SK-N-SH (cell line): ENCODE measurements around the gene CHRM5. TPM values are rescaled to one million over a fixed set of nuclear protein-coding genes. Genes with fewer than 3 reads are reported as not detected.

Source experiments
- CTCF ChIA-PET: fragments of 300-600, 350-600 bp; formaldehyde crosslinking; extraction: SDS; loops from one replicate; lab custom pipeline; 2021; lab: Yijun Ruan, JAX
- POLR2A ChIA-PET: fragments of 350-600 bp; sonication (Branson Sonifier 250); formaldehyde crosslinking; extraction: SDS; loops from one replicate; lab custom pipeline; 2020; ENCODE audit warnings: antibody characterized with exemption, inconsistent platforms; lab: Yijun Ruan, JAX
- DNase-seq: peaks from one replicate; pipeline ENCODE4 v3.0.0; 2012
- H2AFZ ChIP-seq: fragments of 200-600 bp; sonication (generic); 2 replicates; pipeline ENCODE4 v1.8.1; 2016; ENCODE audit warnings: antibody characterized with exemption, mild to moderate bottlenecking, low read depth
- H3F3A ChIP-seq: fragments of 200-600 bp; sonication (generic); replicated peaks from 2 replicates; pipeline ENCODE3; 2016; ENCODE audit warnings: antibody characterized with exemption, mild to moderate bottlenecking; ENCODE audit not compliant: insufficient read depth
- H3K27ac ChIP-seq, 2 experiments: fragments of 200-500 bp in 1 of 2; fragments of 200-600 bp in 1 of 2; sonication (Bioruptor generic) in 1 of 2; sonication (generic), shearing (Covaris generic) in 1 of 2; 2 replicates each; pipeline versions ENCODE4 v1.5.1 to v1.6.1; 2014 to 2016; ENCODE audit warnings: low read depth in 2 of 2, inconsistent platforms in 1 of 2, low read length in 1 of 2, mild to moderate bottlenecking in 1 of 2, mixed read lengths in 1 of 2
- H3K27me3 ChIP-seq: fragments of 200-600 bp; sonication (generic), shearing (Covaris generic); 2 replicates; pipeline ENCODE4 v1.6.1; 2016; ENCODE audit warnings: mixed run types; ENCODE audit not compliant: insufficient read depth
- H3K36me3 ChIP-seq, 2 experiments: fragments of 200-500 bp in 1 of 2; fragments of 200-600 bp in 1 of 2; sonication (Bioruptor generic) in 1 of 2; sonication (generic) in 1 of 2; replicated peaks in 1 of 2; 2 replicates each; pipeline versions ENCODE3 to v1.5.1; 2014 to 2016; ENCODE audit warnings: low read length in 1 of 2, mild to moderate bottlenecking in 1 of 2; ENCODE audit not compliant: insufficient read depth in 2 of 2, control insufficient read depth in 1 of 2
- H3K4me1 ChIP-seq, 2 experiments: fragments of 200-500 bp in 1 of 2; fragments of 200-600 bp in 1 of 2; sonication (Bioruptor generic) in 1 of 2; sonication (generic), shearing (Covaris generic) in 1 of 2; 2 replicates each; pipeline versions ENCODE4 v1.5.1 to v1.6.1; 2014 to 2016; ENCODE audit warnings: low read depth in 1 of 2, low read length in 1 of 2, mixed run types in 1 of 2; ENCODE audit not compliant: insufficient read depth in 2 of 2, control insufficient read depth in 1 of 2
- H3K4me2 ChIP-seq: fragments of 200-600 bp; sonication (generic), shearing (Covaris generic); 2 replicates; pipeline ENCODE4 v1.6.1; 2017; ENCODE audit warnings: mixed run types
- H3K4me3 ChIP-seq, 2 experiments: fragments of 200-500 bp in 1 of 2; fragments of 200-600 bp in 1 of 2; sonication (Bioruptor generic) in 1 of 2; sonication (generic), shearing (Covaris generic) in 1 of 2; 2 replicates each; pipeline versions ENCODE4 v1.5.1 to v1.8.1; 2014 to 2016; ENCODE audit warnings: low read depth in 2 of 2, inconsistent platforms in 1 of 2, low read length in 1 of 2, mild to moderate bottlenecking in 1 of 2, mixed read lengths in 1 of 2, moderate library complexity in 1 of 2
- H3K79me2 ChIP-seq: fragments of 200-600 bp; sonication (generic); 2 replicates; pipeline ENCODE4 v1.8.1; 2017; ENCODE audit warnings: mild to moderate bottlenecking; ENCODE audit not compliant: insufficient read depth
- H3K9ac ChIP-seq: fragments of 200-600 bp; sonication (generic); 2 replicates; pipeline ENCODE4 v1.6.1; 2017; ENCODE audit warnings: mixed run types
- H3K9me2 ChIP-seq: fragments of 200-600 bp; sonication (generic); 2 replicates; pipeline ENCODE4 v1.6.1; 2017; ENCODE audit warnings: mixed run types
- H3K9me3 ChIP-seq: fragments of 200-600 bp; sonication (generic); 2 replicates; pipeline ENCODE4 v1.6.1; 2017; ENCODE audit warnings: mixed run types, mild to moderate bottlenecking, moderate library complexity
- H4K20me1 ChIP-seq: fragments of 200-600 bp; sonication (generic); 2 replicates; pipeline ENCODE4 v1.6.1; 2017; ENCODE audit warnings: mild to moderate bottlenecking, mixed run types; ENCODE audit not compliant: insufficient read depth
- CHD2 ChIP-seq: fragments of 150-350 bp; IDR thresholded peaks from 2 replicates; pipeline ENCODE4 v1.6.1; 2018; ENCODE audit warnings: low read length; ENCODE audit not compliant: partially characterized antibody
- CTCF ChIP-seq: fragments of 200-600 bp; sonication (generic); IDR thresholded peaks from 2 replicates; pipeline ENCODE4 v1.6.1; 2017; ENCODE audit warnings: antibody characterized with exemption, mild to moderate bottlenecking, moderate library complexity
- ELF1 ChIP-seq: IDR thresholded peaks from 2 replicates; pipeline ENCODE4 v1.4.0; 2012
- EP300 ChIP-seq, 2 experiments: IDR thresholded peaks; 2 replicates each; pipeline versions ENCODE4 v1.4.0 to v1.6.1; 2012; ENCODE audit warnings: borderline replicate concordance in 1 of 2, low read depth in 1 of 2, low read length in 1 of 2
- EZH2phosphoT487 ChIP-seq: fragments of 200-600 bp; sonication (generic); IDR thresholded peaks from 2 replicates; pipeline ENCODE4 v1.6.1; 2017; ENCODE audit warnings: low read depth, mixed run types, mild to moderate bottlenecking, antibody characterized with exemption, moderate library complexity, borderline replicate concordance
- FOSL2 ChIP-seq: IDR thresholded peaks from 2 replicates; pipeline ENCODE4 v1.4.0; 2012; ENCODE audit warnings: low read depth, mild to moderate bottlenecking, moderate library complexity, borderline replicate concordance
- FOXJ3 ChIP-seq: sonication (generic); formaldehyde crosslinking; IDR thresholded peaks from 2 replicates; pipeline ENCODE4 v1.5.1; 2020; ENCODE audit warnings: mild to moderate bottlenecking, missing genetic modification reagents
- FOXM1 ChIP-seq: IDR thresholded peaks from 2 replicates; pipeline ENCODE4 v1.4.0; 2012; ENCODE audit warnings: low read depth, mild to moderate bottlenecking
- GABPA ChIP-seq: IDR thresholded peaks from 2 replicates; pipeline ENCODE4 v1.4.0; 2012; ENCODE audit warnings: low read depth, mild to moderate bottlenecking
- IRF3 ChIP-seq: fragments of 150-350 bp; IDR thresholded peaks from 2 replicates; pipeline ENCODE4 v1.6.1; 2016; ENCODE audit warnings: mild to moderate bottlenecking, low read depth, low read length
- JUND ChIP-seq: IDR thresholded peaks from 2 replicates; pipeline ENCODE4 v1.4.0; 2012
- MAX ChIP-seq: IDR thresholded peaks from 2 replicates; pipeline ENCODE4 v1.4.0; 2012; ENCODE audit warnings: low read depth
- MXI1 ChIP-seq: IDR thresholded peaks from 2 replicates; pipeline ENCODE4 v1.6.1; 2012; ENCODE audit warnings: mild to moderate bottlenecking, low read depth, low read length, improper control_type of control experiment
- NFIC ChIP-seq: IDR thresholded peaks from 2 replicates; pipeline ENCODE4 v1.4.0; 2012; ENCODE audit warnings: borderline replicate concordance
- PBX3 ChIP-seq: IDR thresholded peaks from 2 replicates; pipeline ENCODE4; 2012
- REST ChIP-seq: IDR thresholded peaks from 2 replicates; pipeline ENCODE4 v1.6.1; 2012; ENCODE audit warnings: mild to moderate bottlenecking, low read depth, low read length, moderate library complexity
- RFX5 ChIP-seq: IDR thresholded peaks from 2 replicates; pipeline ENCODE4 v1.6.1; 2012; ENCODE audit warnings: mild to moderate bottlenecking, improper control_type of control experiment, low read length
- SIN3A ChIP-seq: IDR thresholded peaks from 2 replicates; pipeline ENCODE4 v1.6.1; 2012; ENCODE audit warnings: low read depth, mild to moderate bottlenecking, low read length, moderate library complexity, borderline replicate concordance
- SMC3 ChIP-seq: IDR thresholded peaks from 2 replicates; pipeline ENCODE4 v1.6.1; 2012; ENCODE audit warnings: low read depth, low read length, improper control_type of control experiment
- YY1 ChIP-seq: IDR thresholded peaks from 2 replicates; pipeline ENCODE4 v1.4.0; 2012; ENCODE audit warnings: low read depth, mild to moderate bottlenecking
- WGBS: methylation state at CpG from one replicate; pipeline ENCODE4 v1.1.6; 2017; ENCODE audit warnings: low lambda C conversion rate; 5-methylcytosine and 5-hydroxymethylcytosine counted together
- polyA plus RNA-seq, 3 experiments: library from polyadenylated mRNA; depleted of rRNA; stranded (reverse); fragments of >200 nt; gene quantifications; 2 replicates each; pipeline ENCODE4 v1.2.3, GENCODE V29; 2012

The CHRM5 gene
- polyA plus RNA-seq, 1 of the 3 experiments (the other 2 are of a cell fraction): 0.03 TPM

GRCh38 chr15:34111488-34111887 is 143.2 kb downstream of the CHRM5 start:
- CTCF ChIA-PET: interaction anchor here (4.4 kb wide), 1 partner anchor 97 kb away, joined by 66 read pairs; the partner anchor contains the start of gene KATNBL1
- Histone ChIP-seq H3K4me3 (no peak overlapping the region), H3K9me3 (no peaks in the 10 kb centered on the region), H3K4me1 (no peaks in the 10 kb centered on the region), H3K4me2 (no peak overlapping the region), H3K9ac (no peak overlapping the region), H2AFZ (peak overlapping the region; percentile 12; the same call in 1 of the 2 replicates), H4K20me1 (no peaks in the 10 kb centered on the region), H3K79me2 (no peaks in the 10 kb centered on the region), H3K27me3 (no peaks in the 10 kb centered on the region), H3K27ac (no peak overlapping the region), H3K9me2 (no peaks in the 10 kb centered on the region), H3K36me3 (no peaks in the 10 kb centered on the region), H3F3A (no peaks in the 10 kb centered on the region)
- no peak for DNase-seq
- TF ChIP-seq EZH2phosphoT487: no peak
- TF ChIP-seq ELF1: no peak
- POLR2A ChIA-PET: interaction anchor here (1.2 kb wide), 1 partner anchor 97 kb away, joined by 5 read pairs; no protein-coding TSS in a partner anchor
- 72% methylated on average over 6 of the region's 6 CpGs for WGBS

- Histone ChIP-seq H3K27ac (no peak overlapping the region), H3K27me3 (no peaks in the 10 kb centered on the region), H3K4me2 (no peak overlapping the region), H3K9me3 (no peaks in the 10 kb centered on the region), H3K79me2 (no peaks in the 10 kb centered on the region), H3F3A (no peaks in the 10 kb centered on the region), H3K36me3 (no peaks in the 10 kb centered on the region), H2AFZ (no peak overlapping the region), H3K9me2 (no peaks in the 10 kb centered on the region), H4K20me1 (no peaks in the 10 kb centered on the region), H3K4me1 (no peaks in the 10 kb centered on the region), H3K4me3 (no peak overlapping the region), H3K9ac (no peak overlapping the region)
- CTCF ChIA-PET: no interaction called here
- 52% methylated on average over 2 of the region's 2 CpGs for WGBS
- TF ChIP-seq PBX3 (no peak), GABPA (no peak), FOXJ3 (CRISPR knock-in tag) (no peak), IRF3 (no peak), CTCF (no peak), EP300 (IDR thresholded peaks at IDR 0.05; ENCODE audit: borderline replicate concordance in 1 of 2, low read depth in 1 of 2, low read length in 1 of 2) (no peak), SIN3A (no peak), FOSL2 (no peak), NFIC (no peak), JUND (no peak), FOXM1 (no peak), MAX (no peak), SMC3 (no peak), REST (no peak), YY1 (no peak), MXI1 (no peak), RFX5 (no peak), CHD2 (no peak)
- no peak for DNase-seq
- POLR2A ChIA-PET: no interaction called here
Measured at GRCh38 chr15:34114215-34114614, 145.9 kb downstream of the CHRM5 start.
